Left renal pelvis (tissue), 4 donors: ENCODE data around the gene MEIS2. TPM values are rescaled to one million over a fixed set of nuclear protein-coding genes. Genes with fewer than 3 reads are reported as not detected.

Experiments used
- DNase-seq, 4 donors: peaks; one replicate each; pipeline ENCODE4 v3.0.0-alpha.2; 2013; ENCODE audit warnings: low read depth in 4 of 4, low spot score in 3 of 4
- polyA plus RNA-seq, 4 donors: library from polyadenylated mRNA; unstranded; fragments of 120-200 nt; gene quantifications; one replicate each; pipeline ENCODE4 v1.2.1, GENCODE V29; 2013; ENCODE audit not compliant: insufficient read length in 4 of 4

Gene MEIS2
- polyA plus RNA-seq, 4 donors = 129 to 442 (median 168) TPM

DNA sequence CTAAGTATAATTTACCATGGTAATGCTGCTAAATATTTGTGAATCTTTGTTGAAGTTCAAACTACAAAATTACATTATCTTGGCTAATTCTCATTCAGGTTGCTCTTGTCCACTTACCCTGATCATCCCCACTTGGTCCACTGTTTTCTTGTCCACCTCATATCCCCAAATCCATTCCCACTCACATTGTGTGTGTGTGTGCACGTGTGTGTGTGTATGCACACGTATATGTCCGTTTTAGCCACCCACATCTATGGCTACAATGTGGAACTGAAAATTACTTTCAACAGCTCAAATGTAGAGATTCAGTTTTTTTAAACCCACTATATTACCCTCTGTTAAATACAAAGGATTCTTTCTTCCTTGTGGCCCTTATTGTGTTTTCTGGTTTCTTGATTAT lies 15.2 kb upstream of the MEIS2 start:
- no peak for DNase-seq

DNA sequence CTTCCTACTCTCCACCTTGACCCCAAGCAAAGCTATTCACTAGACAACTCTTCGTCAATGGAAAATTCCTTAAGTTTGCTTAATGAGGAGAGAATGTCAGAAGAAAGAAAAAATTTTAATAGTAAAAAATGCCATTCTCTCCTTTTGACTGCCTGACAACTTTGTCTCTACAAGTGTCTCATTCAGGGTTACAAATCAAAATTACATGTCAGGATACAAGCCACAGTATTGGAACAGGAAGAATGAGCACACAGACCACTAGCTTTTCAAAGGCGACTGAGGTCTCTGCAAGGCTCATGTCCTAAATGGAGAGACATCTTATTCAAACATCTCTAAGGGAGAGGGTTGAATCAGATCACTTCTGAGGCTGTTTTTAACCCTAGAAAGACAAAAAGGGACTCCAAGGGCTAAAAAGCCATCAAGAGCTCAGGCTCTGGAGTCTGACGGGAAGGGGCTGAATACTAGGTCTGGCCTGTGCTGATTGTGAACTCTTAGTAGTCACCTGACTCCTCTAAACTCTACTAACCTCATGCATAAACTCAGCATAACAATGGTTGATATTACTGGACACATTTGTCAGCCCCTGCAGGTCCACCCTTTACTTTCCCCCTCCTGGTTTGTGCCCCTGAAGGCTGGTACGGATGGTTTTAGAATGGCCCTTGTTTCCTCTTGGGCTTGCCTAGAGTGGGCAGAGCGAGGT lies 12.8 kb upstream of the MEIS2 start:
- DNase-seq = no peak

- DNase-seq = no peak
Measured at GRCh38 chr15:37112171-37112570, 11.8 kb upstream of the MEIS2 start.

GRCh38 chr15:37111427-37111717 lies 11.0 kb upstream of the MEIS2 start:
- no peak for DNase-seq

DNA sequence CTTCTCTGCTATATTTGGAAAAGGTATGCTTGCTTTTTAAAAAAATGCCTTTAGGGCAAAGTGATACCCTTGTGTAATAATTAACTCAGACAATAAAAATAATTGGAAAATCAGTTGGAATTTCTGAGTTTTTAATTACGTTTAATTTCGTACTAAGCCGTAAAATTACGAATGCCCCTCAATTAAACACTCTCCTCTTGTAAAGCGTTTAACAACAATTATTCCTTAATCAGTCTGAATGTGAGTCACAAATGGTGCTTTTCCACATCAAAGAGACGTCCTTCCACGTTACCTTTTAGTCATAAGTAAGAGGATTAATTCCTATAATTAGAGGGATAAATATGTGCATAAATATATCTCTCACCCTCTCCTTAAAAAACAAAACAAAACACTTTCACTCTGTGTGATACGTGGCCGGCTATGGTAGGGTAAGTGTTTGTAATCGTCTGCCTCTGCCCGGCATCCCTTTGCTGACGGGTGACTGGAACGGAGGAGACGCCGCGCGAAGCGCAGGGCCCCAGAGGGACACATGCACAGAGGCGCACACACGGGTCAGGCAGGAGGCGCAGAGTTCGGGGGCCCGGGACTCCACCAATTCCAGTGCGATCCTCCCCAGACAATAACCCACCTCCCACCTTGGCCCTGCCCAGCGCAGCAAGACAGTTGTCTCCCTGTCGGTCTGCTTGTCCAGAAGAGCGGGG lies 9.7 kb upstream of the MEIS2 start:
- no peak for DNase-seq

DNA sequence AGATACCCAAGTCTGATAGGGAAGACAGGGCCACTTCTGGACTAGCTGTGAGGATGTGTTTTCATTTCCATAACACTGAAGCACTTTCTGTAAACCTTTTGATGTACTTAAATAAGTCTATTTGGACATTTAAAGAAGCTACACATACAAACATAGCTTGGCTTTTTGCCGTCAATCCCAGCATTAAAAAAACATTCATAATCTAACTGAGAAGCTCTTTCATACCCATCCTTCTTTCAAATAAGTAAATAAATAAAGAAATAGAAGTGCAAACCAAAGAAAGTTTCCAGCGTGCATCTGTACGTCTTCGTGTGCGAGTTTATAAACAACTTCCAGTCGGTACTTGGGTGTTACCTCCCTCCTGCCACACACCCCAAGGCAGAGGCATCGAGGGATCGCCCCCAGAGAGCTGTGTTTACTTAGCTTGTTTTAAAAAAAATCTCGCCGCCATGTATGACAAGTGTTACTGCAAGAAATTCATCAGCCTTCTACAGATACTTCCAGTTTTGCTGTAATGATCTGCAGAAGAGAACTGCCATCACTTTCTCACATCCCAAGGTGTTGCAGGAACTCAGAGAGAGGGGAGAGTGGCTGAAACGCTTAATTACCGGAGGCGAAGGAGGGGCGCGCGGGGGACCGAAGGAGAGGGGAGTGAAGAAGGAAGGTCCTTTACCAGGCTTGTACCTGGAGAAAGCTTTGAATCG lies 9.0 kb upstream of the MEIS2 start:
- no peak for DNase-seq

- no peak for DNase-seq
Measured at GRCh38 chr15:37108381-37109167, 8.2 kb upstream of the MEIS2 start.

DNA sequence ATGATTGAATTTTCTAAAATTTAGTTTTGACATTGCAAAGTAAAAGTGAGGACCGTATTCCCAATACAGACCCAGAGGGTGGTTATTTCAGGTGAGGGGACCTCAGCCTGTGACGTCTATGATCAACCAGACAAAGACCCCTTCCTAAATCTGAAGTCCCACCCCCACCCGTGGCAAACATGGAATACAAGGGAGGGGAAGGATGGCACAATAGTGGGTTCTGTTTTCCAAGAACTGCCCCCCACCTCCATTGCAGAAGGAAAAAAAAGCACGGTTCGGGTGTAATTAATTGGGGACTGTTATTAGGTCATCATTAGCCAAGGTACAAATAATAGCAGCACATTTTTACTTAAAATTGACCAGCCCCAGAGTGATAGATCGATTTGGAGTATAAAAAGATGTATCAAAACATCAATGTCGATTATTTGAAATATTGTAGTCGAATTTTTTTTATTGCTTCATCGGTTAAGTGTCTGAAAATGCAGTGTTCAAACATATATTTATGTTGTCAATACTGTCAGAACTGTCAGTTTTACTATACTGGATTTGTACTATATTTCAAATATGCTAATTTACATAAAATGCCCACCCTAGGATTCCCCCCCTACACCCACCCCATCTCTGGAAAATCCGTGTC lies 7.5 kb upstream of the MEIS2 start:
- no peak for DNase-seq

DNA sequence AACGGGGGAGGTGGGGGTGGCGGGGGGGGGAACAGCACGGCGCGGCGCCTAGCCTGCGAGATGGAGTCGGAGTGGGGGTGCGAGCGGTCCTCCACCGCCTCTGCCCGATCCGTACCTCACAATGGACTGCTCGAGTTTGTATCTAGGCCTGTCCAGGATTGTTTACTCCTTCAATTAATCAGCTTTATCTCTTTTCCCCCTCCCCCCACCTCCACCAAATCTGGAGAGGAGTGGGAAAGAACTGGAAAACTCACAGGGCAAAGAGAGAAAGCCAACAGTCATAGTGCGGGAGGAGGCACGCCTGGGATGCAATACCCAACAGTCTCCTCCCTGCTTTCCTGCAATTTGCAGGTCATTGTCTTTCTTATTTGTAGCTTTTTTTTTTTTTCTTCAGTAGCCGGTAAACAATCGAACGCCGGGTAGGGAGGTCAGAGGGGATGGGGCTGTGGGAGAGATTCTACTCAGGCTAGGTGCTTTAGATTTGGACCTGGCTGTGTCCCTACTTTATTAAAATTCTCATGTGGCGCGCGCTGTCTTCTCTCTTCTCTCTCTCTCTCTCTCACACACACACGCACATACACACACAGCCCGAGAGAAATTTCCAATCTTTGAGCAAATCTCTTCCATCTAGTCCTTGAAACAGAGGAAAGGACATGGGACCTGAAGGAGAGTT lies 6.9 kb upstream of the MEIS2 start:
- no peak for DNase-seq

GRCh38 chr15:37106490-37107001 lies 6.2 kb upstream of the MEIS2 start:
- DNase-seq = no peak

DNA sequence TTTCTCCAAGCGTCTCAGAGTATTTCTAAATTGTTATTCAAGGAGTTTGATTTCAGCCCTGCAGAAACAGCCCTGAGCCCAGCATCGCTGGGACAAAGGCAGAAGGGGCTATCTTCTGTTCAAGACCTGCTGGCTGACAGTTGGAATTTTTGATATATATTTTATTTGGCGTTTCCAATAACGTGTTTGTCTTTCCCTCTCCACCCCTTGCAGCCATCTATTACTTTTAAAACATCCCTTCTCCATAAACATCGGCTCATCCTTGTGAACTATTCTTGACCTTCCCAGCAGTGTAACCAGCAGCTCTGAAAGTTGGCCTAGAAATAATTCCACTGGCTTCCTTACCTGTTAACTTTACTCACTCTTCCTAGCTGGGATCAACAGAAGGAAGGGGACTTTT lies 5.5 kb upstream of the MEIS2 start:
- no peak for DNase-seq

DNA sequence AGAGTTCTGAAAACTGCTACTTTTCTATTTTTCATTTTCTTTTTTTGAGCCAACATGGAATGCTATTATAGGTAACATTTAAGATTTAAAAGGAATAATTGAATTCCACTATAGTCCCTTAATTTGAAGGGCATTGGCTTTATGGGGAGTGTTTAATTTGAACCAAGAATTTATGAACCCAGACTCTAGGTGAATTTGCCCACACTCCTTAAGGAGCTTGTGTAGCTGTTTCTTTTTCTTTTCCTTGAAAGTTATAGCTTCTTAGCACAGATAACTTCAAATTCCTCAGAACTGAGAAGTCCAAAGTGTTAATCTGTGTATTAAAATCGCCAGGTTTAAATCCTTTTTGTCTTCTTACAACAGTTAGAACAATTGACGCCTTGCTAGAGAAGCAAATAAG lies 4.7 kb upstream of the MEIS2 start:
- no peak for DNase-seq

GRCh38 chr15:37104424-37104981 lies 4.2 kb upstream of the MEIS2 start:
- DNase-seq = no peak

- no peak for DNase-seq
Measured at GRCh38 chr15:37103475-37104423, 3.4 kb upstream of the MEIS2 start.

DNA sequence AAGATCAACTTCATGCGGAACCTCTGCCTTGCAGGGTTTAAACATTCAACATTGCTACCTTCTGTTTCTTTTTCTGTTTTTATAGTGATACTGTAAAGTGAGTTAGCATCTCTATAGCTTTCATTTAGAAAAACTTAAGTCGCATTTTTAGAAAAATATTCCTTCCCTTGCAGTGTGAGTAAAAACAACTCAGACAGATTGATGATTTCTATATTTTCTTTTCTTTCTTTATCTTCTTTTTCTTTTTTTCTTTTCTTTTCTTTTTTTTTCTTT lies 2.8 kb upstream of the MEIS2 start:
- no peak for DNase-seq

DNA sequence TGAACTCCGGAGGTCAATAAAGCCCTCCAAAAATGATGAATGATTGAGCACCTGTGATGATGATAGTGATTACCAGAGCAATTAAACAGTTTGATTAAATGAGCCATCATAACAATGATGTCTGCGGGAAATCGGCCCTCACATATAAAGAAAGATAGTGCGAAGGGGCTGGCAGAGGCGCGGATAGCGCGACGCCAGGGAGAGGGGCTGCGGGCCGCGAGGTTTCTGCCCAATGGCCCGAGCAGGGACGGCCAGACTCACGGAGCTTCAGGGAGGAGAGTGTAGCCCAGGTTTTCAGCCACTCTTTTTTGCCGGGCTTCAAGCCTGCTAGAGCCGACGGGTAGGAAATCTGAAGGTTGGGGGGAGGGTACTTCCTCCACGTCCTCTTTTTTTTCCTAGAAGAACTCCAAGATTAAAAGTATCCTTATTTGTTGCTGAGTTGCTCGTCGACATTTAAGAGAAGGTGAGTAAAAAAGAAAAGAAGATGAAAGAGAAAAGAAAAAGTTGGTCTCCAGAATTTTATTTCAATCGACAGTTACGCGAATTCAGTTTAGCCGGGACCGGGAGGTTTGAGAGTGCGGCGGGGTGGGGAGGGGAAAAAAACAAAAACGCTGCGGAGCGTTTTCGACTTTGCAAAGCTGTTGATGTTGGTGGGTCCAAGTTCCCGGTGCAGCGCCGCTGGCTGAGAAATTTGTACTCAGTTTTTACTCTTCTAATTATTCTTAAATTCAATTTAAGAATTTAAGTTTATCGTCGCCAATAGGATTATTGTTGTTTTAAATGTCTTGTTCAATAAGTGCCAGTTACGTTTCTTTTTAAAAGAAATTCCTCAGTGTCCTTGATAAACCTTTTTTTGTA lies 2.2 kb upstream of the MEIS2 start:
- DNase-seq = no peak

DNA sequence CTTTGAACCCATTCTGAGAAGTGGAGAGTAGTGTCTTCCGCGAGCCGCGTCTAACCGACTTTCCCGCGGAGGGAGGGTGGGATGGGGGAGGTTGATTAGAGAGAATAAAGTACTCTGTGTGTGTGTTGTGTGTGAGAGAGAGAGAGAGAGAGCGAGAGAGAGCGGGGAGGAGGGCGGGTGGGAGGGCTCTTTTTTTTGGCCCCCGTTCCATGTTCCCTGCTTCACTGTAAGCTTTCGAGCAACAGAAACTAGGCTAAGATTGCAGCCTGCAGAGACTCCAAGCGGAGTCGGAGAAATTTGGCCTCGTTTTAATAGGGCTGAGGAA lies 1.6 kb upstream of the MEIS2 start:
- no peak for DNase-seq

GRCh38 chr15:37100966-37101215 lies 542 bp upstream of the MEIS2 start:
- DNase-seq = no peak
